PC-9 (cell line): Measurements from ENCODE around the gene CD55.

Experiments used
- CTCF ChIP-seq: fragments of 200-600 bp; sonication (generic); conservative IDR thresholded peaks from 2 replicates; pipeline ENCODE4 v1.6.1; 2017; ENCODE audit warnings: mixed run types, antibody characterized with exemption, mild to moderate bottlenecking, moderate library complexity
- EZH2 ChIP-seq: fragments of 200-600 bp; sonication (generic); IDR thresholded peaks from 2 replicates; pipeline ENCODE4 v1.8.0; 2017; ENCODE audit warnings: antibody characterized with exemption, low read depth

- TF ChIP-seq EZH2: no peak
- no peak for TF ChIP-seq CTCF
Observed at GRCh38 chr1:207355060-207355459, 33.6 kb downstream of the CD55 start.
